ENCODE measurements around the gene GPR34.
"Not testable (repeated sequence)": the region's sequence is repeated elsewhere in the genome, so short reads cannot be mapped to it uniquely, and the experiment has no call there.

Gene GPR34

DNA sequence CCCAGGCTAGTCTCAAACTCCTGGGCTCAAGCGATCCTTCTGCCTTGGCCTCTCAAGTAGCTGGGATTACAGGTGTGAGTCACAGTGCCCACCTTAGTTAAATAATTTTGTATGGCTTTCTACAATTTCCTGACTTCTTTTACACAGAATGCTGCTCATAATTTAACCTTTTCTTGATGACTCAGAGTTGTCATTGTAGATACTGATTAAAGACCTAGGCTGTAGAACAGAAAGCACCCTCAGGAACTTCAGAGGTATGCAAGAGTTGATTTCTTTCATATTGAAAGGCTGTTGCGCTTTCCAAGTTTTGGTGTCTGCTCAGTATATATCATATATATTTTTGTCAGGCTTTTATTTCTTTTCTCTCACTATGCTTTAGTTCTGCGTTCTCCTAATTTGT, 21.1 kb upstream of the GPR34 start:
- Histone ChIP-seq H3K36me3 (ENCODE audit: control insufficient read depth, insufficient read depth, low read length) (peaks cover 4% of the 10 kb centered on the region), H3K27me3 (replicated peaks; ENCODE audit: control insufficient read depth, insufficient read depth, low read length, poor library complexity, severe bottlenecking) (no peaks in the 10 kb centered on the region), H3K4me1 (ENCODE audit: control insufficient read depth, insufficient read depth, low read length, poor library complexity, severe bottlenecking) (no peaks in the 10 kb centered on the region), H3K4me3 (ENCODE audit: insufficient read depth, low read depth, low read length, poor library complexity, severe bottlenecking) (no peak overlapping the region), H3K27ac (ENCODE audit: insufficient read depth, low read length, poor library complexity, severe bottlenecking) (no peak overlapping the region), H3K9me3 (ENCODE audit: control insufficient read depth, low read length) (no peaks in the 10 kb centered on the region)
- DNase-seq = no peak

DNA sequence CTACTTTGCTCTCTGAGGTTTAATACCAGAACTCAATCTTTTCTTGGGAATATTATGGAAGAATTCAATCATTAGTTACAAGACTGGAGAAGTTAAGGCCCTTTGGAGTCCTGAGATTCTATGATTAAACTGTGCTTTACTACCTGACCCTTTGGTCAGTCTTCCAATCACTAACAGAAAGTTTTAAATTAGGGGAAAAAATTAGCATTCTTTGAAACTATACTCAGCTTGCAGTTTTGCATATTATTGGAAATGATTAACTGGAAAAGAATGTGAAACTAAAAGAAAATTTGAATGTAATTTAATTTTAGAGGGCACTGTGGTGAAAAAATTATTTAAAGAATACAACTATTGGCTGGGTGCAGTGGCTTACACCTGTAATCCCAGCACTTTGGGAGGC, 18.7 kb upstream of the GPR34 start:
- Histone ChIP-seq H3K4me3 (ENCODE audit: insufficient read depth, low read depth, low read length, poor library complexity, severe bottlenecking) (no peak overlapping the region), H3K36me3 (ENCODE audit: control insufficient read depth, insufficient read depth, low read length) (no peaks in the 10 kb centered on the region), H3K27me3 (replicated peaks; ENCODE audit: control insufficient read depth, insufficient read depth, low read length, poor library complexity, severe bottlenecking) (no peaks in the 10 kb centered on the region), H3K9me3 (ENCODE audit: control insufficient read depth, low read length) (no peaks in the 10 kb centered on the region), H3K27ac (ENCODE audit: insufficient read depth, low read length, poor library complexity, severe bottlenecking) (no peak overlapping the region), H3K4me1 (ENCODE audit: control insufficient read depth, insufficient read depth, low read length, poor library complexity, severe bottlenecking) (no peaks in the 10 kb centered on the region)
- DNase-seq = no peak

DNA sequence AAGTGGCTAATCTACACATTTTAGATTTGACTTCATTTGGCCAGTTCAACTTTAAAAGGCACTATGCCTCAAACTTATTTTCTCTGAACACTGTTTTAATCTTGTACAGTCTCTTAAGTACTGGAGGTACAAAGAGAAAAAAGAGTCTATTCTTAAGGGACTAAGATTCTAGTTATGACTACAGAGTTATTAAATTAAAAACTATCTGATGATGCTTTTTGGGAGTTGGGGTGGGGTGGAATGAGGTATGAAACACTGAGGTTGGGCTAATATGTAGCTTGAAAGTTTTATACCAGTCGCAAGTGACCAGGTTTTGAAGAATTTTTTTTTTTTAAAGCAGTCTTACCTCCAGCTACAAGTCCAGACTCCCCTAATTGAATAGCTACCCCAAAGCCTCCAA, 17.7 kb upstream of the GPR34 start:
- Histone ChIP-seq H3K4me1 (ENCODE audit: control insufficient read depth, insufficient read depth, low read length, poor library complexity, severe bottlenecking) (no peaks in the 10 kb centered on the region), H3K27ac (ENCODE audit: insufficient read depth, low read length, poor library complexity, severe bottlenecking) (no peak overlapping the region), H3K9me3 (ENCODE audit: control insufficient read depth, low read length) (no peaks in the 10 kb centered on the region), H3K4me3 (ENCODE audit: insufficient read depth, low read depth, low read length, poor library complexity, severe bottlenecking) (no peak overlapping the region), H3K36me3 (ENCODE audit: control insufficient read depth, insufficient read depth, low read length) (no peaks in the 10 kb centered on the region), H3K27me3 (replicated peaks; ENCODE audit: control insufficient read depth, insufficient read depth, low read length, poor library complexity, severe bottlenecking) (no peaks in the 10 kb centered on the region)
- no peak for DNase-seq

DNA sequence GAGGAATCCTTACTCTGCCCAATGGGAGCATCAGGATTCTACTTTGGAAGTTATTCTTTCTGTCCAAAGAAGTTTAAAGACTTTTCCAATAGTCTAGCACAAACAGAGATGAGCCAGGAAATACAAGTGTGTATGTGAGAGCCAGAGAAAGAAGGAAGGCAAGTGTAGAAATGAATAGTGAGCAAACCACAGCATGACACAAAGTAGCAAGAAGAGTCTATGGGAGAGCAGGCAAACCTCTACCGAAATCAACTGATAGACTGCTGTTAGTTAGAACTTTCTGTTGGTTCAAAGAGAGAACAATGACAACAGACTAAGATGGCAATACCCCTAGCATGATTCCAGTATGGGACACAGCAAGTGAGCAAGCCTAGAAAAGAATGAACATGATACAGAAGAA, 16.1 kb upstream of the GPR34 start:
- H3K4me1 ChIP-seq (ENCODE audit: control insufficient read depth, insufficient read depth, low read length, poor library complexity, severe bottlenecking) = no peaks in the 10 kb centered on the region
- no peak for DNase-seq

DNA sequence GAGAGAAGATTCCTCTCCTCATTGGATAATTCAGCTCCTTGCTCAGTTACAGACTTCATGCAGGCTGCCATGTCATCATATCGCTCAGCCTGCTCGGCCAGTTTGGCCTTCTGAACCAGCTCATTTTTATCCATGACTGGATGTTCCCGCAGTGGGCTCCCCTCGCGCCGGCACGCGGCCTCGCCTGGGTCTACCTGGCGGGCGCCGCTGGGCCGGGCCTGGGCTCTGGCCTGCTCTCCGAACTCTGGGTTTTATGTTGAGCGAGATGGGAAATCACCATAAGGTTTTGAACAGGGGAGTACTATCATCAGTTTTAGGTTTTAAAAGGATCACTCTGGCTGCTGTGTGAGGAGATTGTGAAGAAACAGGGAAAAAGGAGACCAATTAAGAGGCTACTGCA, 12.4 kb upstream of the GPR34 start:
- not testable (repeated sequence) for H3K27me3 ChIP-seq (replicated peaks; ENCODE audit: control insufficient read depth, insufficient read depth, low read length, poor library complexity, severe bottlenecking); H3K27ac ChIP-seq (ENCODE audit: insufficient read depth, low read length, poor library complexity, severe bottlenecking); H3K9me3 ChIP-seq (ENCODE audit: control insufficient read depth, low read length); H3K36me3 ChIP-seq (ENCODE audit: control insufficient read depth, insufficient read depth, low read length); H3K4me3 ChIP-seq (ENCODE audit: insufficient read depth, low read depth, low read length, poor library complexity, severe bottlenecking); DNase-seq; H3K4me1 ChIP-seq (ENCODE audit: control insufficient read depth, insufficient read depth, low read length, poor library complexity, severe bottlenecking)

More for the DNA sequence above, 16.1 kb upstream of the GPR34 start:
- Histone ChIP-seq H3K9me3 (ENCODE audit: control insufficient read depth, low read length) (no peaks in the 10 kb centered on the region), H3K27ac (ENCODE audit: insufficient read depth, low read length, poor library complexity, severe bottlenecking) (no peak overlapping the region), H3K36me3 (ENCODE audit: control insufficient read depth, insufficient read depth, low read length) (no peaks in the 10 kb centered on the region), H3K4me3 (ENCODE audit: insufficient read depth, low read depth, low read length, poor library complexity, severe bottlenecking) (no peak overlapping the region), H3K27me3 (replicated peaks; ENCODE audit: control insufficient read depth, insufficient read depth, low read length, poor library complexity, severe bottlenecking) (no peaks in the 10 kb centered on the region)

DNA sequence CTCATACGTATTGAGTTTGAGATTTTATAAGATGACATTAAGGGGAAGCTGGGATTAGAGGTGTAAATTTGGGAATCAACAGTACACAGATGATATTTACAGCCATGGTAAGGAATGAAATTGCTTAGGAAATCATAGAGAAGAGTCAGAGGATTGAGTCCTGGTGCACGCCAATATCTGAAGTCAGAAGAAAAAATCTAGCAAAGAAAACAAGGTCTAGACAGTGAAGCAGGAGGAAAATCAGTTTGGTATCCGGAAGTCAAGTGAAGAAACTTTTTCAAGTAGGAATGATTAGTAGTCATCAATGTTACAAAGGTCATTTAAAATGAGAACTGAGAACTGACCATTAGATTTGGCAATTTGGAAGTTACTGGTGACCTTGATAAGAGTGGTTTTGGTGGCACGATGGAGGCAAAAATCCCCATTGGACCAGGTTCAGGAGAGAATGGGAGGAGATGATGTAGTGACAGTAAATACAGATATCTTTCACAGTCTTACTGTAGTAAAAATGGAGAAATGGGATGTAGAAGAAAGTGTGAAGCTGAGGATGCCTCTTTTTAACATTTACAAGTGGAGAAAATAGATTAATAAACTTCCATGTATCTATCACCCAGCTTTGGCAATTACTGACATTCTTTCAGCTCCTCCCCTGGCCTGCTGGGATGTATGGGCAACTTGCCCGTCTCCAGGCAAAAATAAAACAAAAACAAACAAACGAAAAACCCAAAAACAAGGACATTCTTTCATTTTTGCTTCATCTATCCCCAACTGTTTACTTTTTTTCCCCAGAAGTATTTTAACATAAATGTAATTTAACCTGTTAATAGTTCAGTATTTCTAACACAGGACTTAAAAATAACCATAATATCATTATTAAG, 11.4 kb upstream of the GPR34 start:
- Histone ChIP-seq H3K4me3 (ENCODE audit: insufficient read depth, low read depth, low read length, poor library complexity, severe bottlenecking) (no peak overlapping the region), H3K9me3 (ENCODE audit: control insufficient read depth, low read length) (no peaks in the 10 kb centered on the region), H3K27me3 (replicated peaks; ENCODE audit: control insufficient read depth, insufficient read depth, low read length, poor library complexity, severe bottlenecking) (no peaks in the 10 kb centered on the region), H3K36me3 (ENCODE audit: control insufficient read depth, insufficient read depth, low read length) (no peaks in the 10 kb centered on the region), H3K27ac (ENCODE audit: insufficient read depth, low read length, poor library complexity, severe bottlenecking) (no peak overlapping the region), H3K4me1 (ENCODE audit: control insufficient read depth, insufficient read depth, low read length, poor library complexity, severe bottlenecking) (no peaks in the 10 kb centered on the region)
- DNase-seq = no peak

DNA sequence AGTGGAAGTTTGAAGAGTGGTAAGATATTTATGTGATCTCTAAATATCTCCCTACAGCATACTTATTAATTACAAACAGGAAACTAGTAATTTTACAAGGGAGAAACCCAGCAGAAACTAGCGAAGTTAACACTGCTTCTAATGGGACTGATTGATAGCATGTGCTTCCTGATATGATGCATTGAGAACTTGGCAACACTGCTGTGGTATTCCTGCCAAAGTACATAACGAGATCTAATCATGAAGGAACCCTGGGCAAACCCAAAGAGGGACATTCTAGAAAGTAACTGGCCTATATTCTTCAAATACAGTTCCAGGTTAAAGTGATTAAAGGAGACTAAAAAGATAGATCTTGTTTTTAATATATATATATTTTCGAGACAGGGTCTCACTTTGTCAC, 4.6 kb upstream of the GPR34 start:
- Histone ChIP-seq H3K4me3 (ENCODE audit: insufficient read depth, low read depth, low read length, poor library complexity, severe bottlenecking) (no peak overlapping the region), H3K27ac (ENCODE audit: insufficient read depth, low read length, poor library complexity, severe bottlenecking) (no peak overlapping the region), H3K4me1 (ENCODE audit: control insufficient read depth, insufficient read depth, low read length, poor library complexity, severe bottlenecking) (no peaks in the 10 kb centered on the region), H3K9me3 (ENCODE audit: control insufficient read depth, low read length) (no peaks in the 10 kb centered on the region), H3K27me3 (replicated peaks; ENCODE audit: control insufficient read depth, insufficient read depth, low read length, poor library complexity, severe bottlenecking) (no peaks in the 10 kb centered on the region), H3K36me3 (ENCODE audit: control insufficient read depth, insufficient read depth, low read length) (no peaks in the 10 kb centered on the region)
- no peak for DNase-seq

DNA sequence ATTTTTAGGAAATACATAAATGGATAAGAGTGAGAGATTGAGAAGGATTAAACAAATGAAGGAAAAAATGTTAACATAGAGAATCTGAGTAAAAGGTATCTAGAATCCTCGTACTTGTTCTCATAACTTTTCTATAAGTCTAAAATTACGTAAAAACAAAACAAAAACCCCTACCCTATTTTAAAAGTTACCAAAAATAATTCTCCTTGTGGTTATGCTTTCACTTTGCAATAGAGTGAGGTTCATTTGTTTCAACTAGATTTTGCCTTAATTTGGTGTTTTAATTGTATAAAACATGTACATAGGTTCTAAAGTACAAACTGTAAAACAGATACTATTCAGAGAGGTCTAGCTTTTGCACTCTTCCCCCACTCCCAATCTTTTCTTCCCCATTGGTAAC, 3.8 kb upstream of the GPR34 start:
- H3K9me3 ChIP-seq (ENCODE audit: control insufficient read depth, low read length) = no peaks in the 10 kb centered on the region

DNA sequence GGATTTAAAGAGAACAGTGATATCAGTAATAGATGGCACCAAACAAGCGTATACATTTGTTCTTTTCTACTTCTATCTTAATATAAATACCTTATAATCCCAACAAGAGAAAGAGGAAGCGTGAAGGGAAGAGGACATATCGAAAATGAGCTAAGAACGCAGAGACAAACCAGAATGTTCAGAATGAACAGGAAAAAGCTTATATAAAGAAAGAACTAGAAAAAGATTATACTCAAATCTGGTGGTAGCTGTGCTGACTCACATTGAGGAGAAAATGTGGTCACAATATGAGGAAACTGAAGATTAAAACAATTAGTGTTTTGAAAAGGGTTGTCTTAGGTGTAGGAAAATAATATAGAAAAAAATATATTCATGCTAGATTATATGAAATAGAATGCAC, 2.0 kb upstream of the GPR34 start:
- no peaks in the 10 kb centered on the region for H3K4me1 ChIP-seq (ENCODE audit: control insufficient read depth, insufficient read depth, low read length, poor library complexity, severe bottlenecking)
- no peak for DNase-seq
- H3K36me3 ChIP-seq (ENCODE audit: control insufficient read depth, insufficient read depth, low read length) = no peaks in the 10 kb centered on the region
- H3K4me3 ChIP-seq (ENCODE audit: insufficient read depth, low read depth, low read length, poor library complexity, severe bottlenecking) = no peak overlapping the region
- no peaks in the 10 kb centered on the region for H3K9me3 ChIP-seq (ENCODE audit: control insufficient read depth, low read length)
- H3K27me3 ChIP-seq (replicated peaks; ENCODE audit: control insufficient read depth, insufficient read depth, low read length, poor library complexity, severe bottlenecking) = no peaks in the 10 kb centered on the region
- no peak overlapping the region for H3K27ac ChIP-seq (ENCODE audit: insufficient read depth, low read length, poor library complexity, severe bottlenecking)

More for the DNA sequence above, 3.8 kb upstream of the GPR34 start:
- no peaks in the 10 kb centered on the region for H3K36me3 ChIP-seq (ENCODE audit: control insufficient read depth, insufficient read depth, low read length)
- no peaks in the 10 kb centered on the region for H3K27me3 ChIP-seq (replicated peaks; ENCODE audit: control insufficient read depth, insufficient read depth, low read length, poor library complexity, severe bottlenecking)
- H3K4me1 ChIP-seq (ENCODE audit: control insufficient read depth, insufficient read depth, low read length, poor library complexity, severe bottlenecking) = no peaks in the 10 kb centered on the region
- no peak overlapping the region for H3K4me3 ChIP-seq (ENCODE audit: insufficient read depth, low read depth, low read length, poor library complexity, severe bottlenecking)
- no peak for DNase-seq
- no peak overlapping the region for H3K27ac ChIP-seq (ENCODE audit: insufficient read depth, low read length, poor library complexity, severe bottlenecking)

DNA sequence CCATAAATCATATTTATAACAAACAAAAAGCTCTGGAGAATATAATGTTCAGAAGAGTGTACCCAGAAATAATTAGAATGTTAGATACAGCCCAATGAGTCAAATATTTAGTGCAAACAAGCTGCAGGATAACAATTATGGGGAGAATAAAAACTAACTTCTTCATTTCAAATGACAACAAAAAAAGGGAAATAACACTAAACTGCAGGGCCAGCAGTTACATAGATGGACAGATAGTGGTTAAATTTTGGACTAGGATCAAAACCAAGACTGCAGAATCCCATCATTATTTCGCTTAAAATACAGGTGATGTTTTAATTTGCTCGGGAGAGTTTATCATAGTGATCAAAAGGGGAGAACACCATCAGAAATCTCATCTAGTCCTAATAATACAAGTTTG, 617 bp upstream of the GPR34 start:
- H3K4me1 ChIP-seq (ENCODE audit: control insufficient read depth, insufficient read depth, low read length, poor library complexity, severe bottlenecking) = no peaks in the 10 kb centered on the region
- H3K9me3 ChIP-seq (ENCODE audit: control insufficient read depth, low read length) = no peaks in the 10 kb centered on the region
- DNase-seq = no peak
- H3K4me3 ChIP-seq (ENCODE audit: insufficient read depth, low read depth, low read length, poor library complexity, severe bottlenecking) = no peak overlapping the region
- H3K27me3 ChIP-seq (replicated peaks; ENCODE audit: control insufficient read depth, insufficient read depth, low read length, poor library complexity, severe bottlenecking) = no peaks in the 10 kb centered on the region
- H3K36me3 ChIP-seq (ENCODE audit: control insufficient read depth, insufficient read depth, low read length) = no peaks in the 10 kb centered on the region
- no peak overlapping the region for H3K27ac ChIP-seq (ENCODE audit: insufficient read depth, low read length, poor library complexity, severe bottlenecking)

Data from effector memory CD4-positive, alpha-beta T cell (primary cell).